NCI-H2029 (cell line): ENCODE data around the gene PDE11A.
"Not testable (repeated sequence)": the region's sequence is repeated elsewhere in the genome, so short reads cannot be mapped to it uniquely, and the experiment has no call there.

Source experiments
- DNase-seq: peaks from one replicate; lab custom pipeline; 2025; lab: John Stamatoyannopoulos, UW

The PDE11A gene

GRCh38 chr2:178008636-178009289, 63.8 kb downstream of the PDE11A start:
- peak; percentile 93 for DNase-seq

GRCh38 chr2:178006710-178007109, 65.9 kb downstream of the PDE11A start:
- DNase-seq, result no peak

- no peak for DNase-seq
Observed at GRCh38 chr2:178005756-178006155, 66.8 kb downstream of the PDE11A start.

- DNase-seq, result no peak
Observed at GRCh38 chr2:178002038-178002437, 70.5 kb downstream of the PDE11A start.

GRCh38 chr2:177998996-177999395, 73.6 kb downstream of the PDE11A start:
- no peak for DNase-seq

- DNase-seq, result no peak
Observed at GRCh38 chr2:177998006-177998405, 74.6 kb downstream of the PDE11A start.

GRCh38 chr2:177992992-177993391, 79.6 kb downstream of the PDE11A start:
- no peak for DNase-seq

- no peak for DNase-seq
Observed at GRCh38 chr2:177989029-177989885, 83.3 kb downstream of the PDE11A start.

- DNase-seq, result peak; percentile 54
Observed at GRCh38 chr2:177984749-177985148, 87.8 kb downstream of the PDE11A start.

GRCh38 chr2:177983183-177983788, 89.3 kb downstream of the PDE11A start:
- DNase-seq, result peak; percentile 61

- no peak for DNase-seq
Observed at GRCh38 chr2:177972782-177973181, 99.8 kb downstream of the PDE11A start.

- peak; percentile 24 for DNase-seq
Observed at GRCh38 chr2:177972123-177972522, 100.5 kb downstream of the PDE11A start.

GRCh38 chr2:177970670-177971454, 101.7 kb downstream of the PDE11A start:
- no peak for DNase-seq

- no peak for DNase-seq
Observed at GRCh38 chr2:177964892-177965291, 107.7 kb downstream of the PDE11A start.

GRCh38 chr2:177952151-177952550, 120.4 kb downstream of the PDE11A start:
- DNase-seq, result no peak

- DNase-seq, result not testable (repeated sequence)
Observed at GRCh38 chr2:177947598-177947997, 125.0 kb downstream of the PDE11A start.

GRCh38 chr2:177944530-177944929, 128.0 kb downstream of the PDE11A start:
- not testable (repeated sequence) for DNase-seq

- DNase-seq, result no peak
Observed at GRCh38 chr2:177942731-177943130, 129.8 kb downstream of the PDE11A start.

- DNase-seq, result no peak
Observed at GRCh38 chr2:177939211-177939610, 133.4 kb downstream of the PDE11A start.

- DNase-seq, result no peak
Observed at GRCh38 chr2:177930916-177931315, 141.7 kb downstream of the PDE11A start.

GRCh38 chr2:177929662-177930522, 142.7 kb downstream of the PDE11A start:
- DNase-seq, result peak; percentile 14
